ELF-1 (cell line): ENCODE results near the gene CFP.
A peak's percentile ranks its signal among the peaks of the same experiment; 100 is the strongest.

Experiments used
- DNase-seq: peaks from one replicate; pipeline ENCODE4 v3.0.0-alpha.2; 2016; ENCODE audit warnings: low read depth, low spot score

The CFP gene

GRCh38 chrX:47638816-47639215 is 9.1 kb upstream of the CFP start:
- no peak for DNase-seq

- peak; percentile 93 for DNase-seq
Measured at GRCh38 chrX:47637546-47638195, 7.9 kb upstream of the CFP start.

- DNase-seq = no peak
Measured at GRCh38 chrX:47634871-47635575, 5.3 kb upstream of the CFP start.

GRCh38 chrX:47633689-47634590 is 4.2 kb upstream of the CFP start:
- DNase-seq = no peak

- no peak for DNase-seq
Measured at GRCh38 chrX:47632666-47633065, 2.9 kb upstream of the CFP start.

- DNase-seq = no peak
Measured at GRCh38 chrX:47631676-47632075, 1.9 kb upstream of the CFP start.

- peak; percentile 62 for DNase-seq
Measured at GRCh38 chrX:47628982-47629381, 748 bp downstream of the CFP start.

- DNase-seq = no peak
Measured at GRCh38 chrX:47625365-47625764, 4.4 kb downstream of the CFP start.

- DNase-seq = peak; percentile 94
Measured at GRCh38 chrX:47623540-47624027, 6.1 kb downstream of the CFP start.

- DNase-seq = no peak
Measured at GRCh38 chrX:47621851-47622250, 7.9 kb downstream of the CFP start.

GRCh38 chrX:47620303-47620685 is 9.4 kb downstream of the CFP start:
- DNase-seq = no peak

GRCh38 chrX:47619486-47620302 is 10.0 kb downstream of the CFP start, which contains the start of gene SYN1:
SYN1 (minus strand) TSS chrX:47619857; CDS start chrX:47619728, 129 bp downstream.
- peak; percentile 94 for DNase-seq

- no peak for DNase-seq
Measured at GRCh38 chrX:47618923-47619485, 10.7 kb downstream of the CFP start.

GRCh38 chrX:47614618-47615017 is 15.1 kb downstream of the CFP start:
- DNase-seq = no peak

GRCh38 chrX:47613082-47613481 is 16.6 kb downstream of the CFP start:
- DNase-seq = no peak

- DNase-seq = no peak
Measured at GRCh38 chrX:47612418-47612817, 17.3 kb downstream of the CFP start.

- no peak for DNase-seq
Measured at GRCh38 chrX:47611926-47612325, 17.8 kb downstream of the CFP start.

- no peak for DNase-seq
Measured at GRCh38 chrX:47611489-47611888, 18.2 kb downstream of the CFP start.

- no peak for DNase-seq
Measured at GRCh38 chrX:47610511-47610910, 19.2 kb downstream of the CFP start.

- DNase-seq = peak; percentile 76
Measured at GRCh38 chrX:47608130-47608810, 21.5 kb downstream of the CFP start.
